ENCODE results near the gene CA10.

- TF ChIP-seq CTCF (IDR thresholded peaks at IDR 0.05) (no peak), EZH2 (IDR thresholded peaks at IDR 0.05; ENCODE audit: borderline replicate concordance, insufficient read depth, low read depth, low read length, poor library complexity, severe bottlenecking) (no peak)
These were observed 389.3 kb downstream of the CA10 start for GRCh38 chr17:51769231-51769630.
